GM13976 (cell line): ENCODE results near the gene NUDT3.

Experiments used
- DNase-seq: peaks from one replicate; pipeline ENCODE4 v3.0.0; 2012; ENCODE audit warnings: low spot score
- CTCF ChIP-seq: IDR thresholded peaks from 2 replicates; pipeline ENCODE4 v1.5.1; 2012; ENCODE audit warnings: borderline replicate concordance, mild to moderate bottlenecking; ENCODE audit not compliant: insufficient read depth; ENCODE audit errors: extremely low read depth, missing control alignments, control extremely low read depth
- in situ Hi-C: fragments of 300-500 bp; cut with MboI; formaldehyde crosslinking; loops from one replicate; pipeline ENCODE4 v1.12.0; 2022; ENCODE audit warnings: low sequenced_read_pairs, mixed read lengths, inconsistent platforms; ENCODE audit not compliant: unreplicated experiment

Gene NUDT3

GRCh38 chr6:34230653-34231371 is 161.7 kb downstream of the NUDT3 start:
- in situ Hi-C loops = no loop called here
- no peak for TF ChIP-seq CTCF
- no peak for DNase-seq

GRCh38 chr6:34229877-34230276 is 162.6 kb downstream of the NUDT3 start:
- in situ Hi-C loops = no loop called here
- TF ChIP-seq CTCF = no peak
- DNase-seq = no peak
